NCI-H2081 treated with DMSO at 0.1 percent for 48 hours (cell line): Measurements from ENCODE around the gene MSGN1.
A peak's percentile ranks its signal among the peaks of the same experiment; 100 is the strongest.

Experiments
- DNase-seq: peaks from one replicate; lab custom pipeline; 2025; lab: John Stamatoyannopoulos, UW

MSGN1 gene

GRCh38 chr2:17816396-17817245 is at the start of gene MSGN1:
TSS of gene MSGN1 (plus strand) at chr2:17816460. CDS start at chr2:17816519, 59 bp downstream.
- DNase-seq: no peak

- no peak for DNase-seq
Observed at GRCh38 chr2:17768894-17769293, 47.4 kb upstream of the MSGN1 start.

GRCh38 chr2:17771956-17772355 is 44.3 kb upstream of the MSGN1 start:
- DNase-seq: no peak

DNA sequence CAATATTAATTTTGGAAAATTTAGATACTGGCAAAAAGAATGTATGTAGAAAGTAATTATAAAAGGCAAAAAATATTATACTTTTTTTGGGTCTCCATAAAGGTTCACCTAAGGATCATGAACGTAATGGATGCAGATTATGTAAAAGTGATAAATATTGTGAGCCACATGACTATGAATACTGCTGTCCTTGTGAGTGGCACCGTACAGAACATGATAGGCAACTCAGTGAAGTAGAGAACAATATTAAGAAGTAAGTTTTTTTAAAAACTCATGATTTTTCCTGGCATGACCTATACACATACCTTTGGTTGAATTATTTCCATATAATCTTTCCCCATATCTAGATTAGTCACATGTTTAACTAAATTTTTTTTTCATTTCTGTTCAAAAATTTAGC is 43.7 kb upstream of the MSGN1 start:
- no peak for DNase-seq

GRCh38 chr2:17780546-17780945 is 35.7 kb upstream of the MSGN1 start:
- DNase-seq: no peak

GRCh38 chr2:17781482-17781881 is 34.8 kb upstream of the MSGN1 start:
- no peak for DNase-seq

- DNase-seq: no peak
Observed at GRCh38 chr2:17786727-17787126, 29.5 kb upstream of the MSGN1 start.

- DNase-seq: no peak
Observed at GRCh38 chr2:17788773-17789172, 27.5 kb upstream of the MSGN1 start.

DNA sequence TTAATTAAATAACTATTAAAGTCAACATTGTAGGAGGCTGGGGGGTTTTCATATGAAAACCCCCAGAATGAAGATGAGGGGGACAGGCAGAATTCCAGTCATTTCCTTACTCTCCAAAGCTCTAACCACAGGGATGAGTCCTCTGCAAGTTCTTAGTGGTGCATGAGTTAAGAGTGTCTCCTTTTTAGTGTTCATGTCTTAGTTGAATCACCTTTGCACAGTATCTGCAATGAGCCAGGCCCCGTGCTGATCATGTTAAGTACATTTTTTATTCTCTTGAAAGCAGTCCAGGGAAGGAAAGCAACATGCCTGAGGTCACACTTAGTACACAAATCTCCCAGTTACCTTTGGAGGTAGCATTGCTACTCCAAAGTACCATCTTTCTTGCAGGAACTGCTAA is 25.7 kb upstream of the MSGN1 start:
- no peak for DNase-seq

GRCh38 chr2:17791121-17791816 is 25.0 kb upstream of the MSGN1 start:
- DNase-seq: no peak

DNA sequence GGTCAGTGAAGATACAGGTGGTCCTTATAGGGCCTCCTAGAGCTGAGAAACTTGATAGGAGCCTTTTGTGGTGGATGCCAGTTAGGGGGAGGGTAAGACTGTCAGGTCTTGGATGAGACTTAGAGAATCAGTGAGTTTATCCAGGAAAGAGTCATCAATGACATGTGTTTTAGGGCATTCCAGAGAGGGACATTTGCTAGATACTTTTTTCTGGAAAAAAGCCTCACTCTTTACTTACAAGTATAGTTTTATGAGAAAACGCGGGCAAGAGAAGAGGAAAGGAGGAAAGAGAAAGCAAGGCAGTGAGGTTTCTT is 24.5 kb upstream of the MSGN1 start:
- DNase-seq: no peak

DNA sequence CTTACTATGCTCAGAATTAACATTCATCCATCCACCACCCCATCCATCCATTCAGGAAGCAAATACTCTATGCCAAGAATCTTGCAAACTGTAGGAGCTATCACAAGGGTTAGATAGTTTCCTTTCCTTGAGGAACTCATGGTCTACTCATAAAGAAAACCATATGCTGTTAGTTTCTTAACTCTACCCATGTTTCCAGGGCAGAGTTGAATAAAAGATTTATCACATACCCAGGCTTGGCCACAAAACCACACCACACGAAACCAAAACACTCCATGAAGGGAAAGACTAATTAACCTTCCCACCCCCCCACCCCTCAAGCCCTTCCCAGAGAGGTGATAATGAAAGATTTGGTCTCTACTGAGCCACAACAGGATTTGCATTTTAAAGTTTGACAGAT is 23.7 kb upstream of the MSGN1 start:
- DNase-seq: no peak

- DNase-seq: no peak
Observed at GRCh38 chr2:17793296-17793695, 23.0 kb upstream of the MSGN1 start.

- DNase-seq: no peak
Observed at GRCh38 chr2:17793803-17794354, 22.4 kb upstream of the MSGN1 start.

DNA sequence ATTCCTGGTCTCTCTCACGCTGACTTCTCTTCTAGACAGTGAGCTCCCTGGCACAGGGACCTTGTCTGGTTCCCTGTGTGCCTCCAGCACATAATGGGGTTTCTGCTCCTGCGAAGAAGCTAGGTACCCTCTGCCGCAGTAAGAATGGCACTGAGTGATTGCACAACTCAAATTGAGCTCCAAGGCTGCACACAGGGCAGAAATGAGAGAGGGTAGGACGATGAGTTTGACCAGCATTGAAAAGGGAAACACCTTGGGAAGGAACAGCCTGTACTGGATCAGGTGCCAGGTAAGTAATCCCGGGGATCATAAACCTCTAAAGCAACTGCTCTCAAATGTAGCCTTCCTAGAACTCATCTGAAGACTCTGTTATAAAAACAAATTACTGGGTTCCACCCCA is 21.0 kb upstream of the MSGN1 start:
- no peak for DNase-seq

DNA sequence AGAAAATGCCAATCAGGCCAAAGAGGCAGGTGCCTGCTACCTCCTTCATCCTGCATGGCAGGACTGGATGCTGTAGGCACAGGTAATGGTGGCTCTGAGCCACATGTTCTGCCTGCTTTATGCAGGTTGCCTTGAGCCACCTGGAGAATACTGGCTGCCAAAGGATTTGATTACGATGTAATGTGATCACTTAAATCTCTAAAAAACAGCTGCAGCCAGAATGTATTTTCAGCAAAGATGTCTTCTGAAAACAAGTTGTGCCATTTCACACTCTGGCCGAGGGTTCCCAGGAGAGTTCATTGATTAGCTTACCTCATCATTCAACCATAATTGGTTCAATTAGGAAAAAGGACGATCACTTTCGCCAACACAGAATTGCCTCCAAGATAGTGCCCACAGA is 17.9 kb upstream of the MSGN1 start:
- no peak for DNase-seq

DNA sequence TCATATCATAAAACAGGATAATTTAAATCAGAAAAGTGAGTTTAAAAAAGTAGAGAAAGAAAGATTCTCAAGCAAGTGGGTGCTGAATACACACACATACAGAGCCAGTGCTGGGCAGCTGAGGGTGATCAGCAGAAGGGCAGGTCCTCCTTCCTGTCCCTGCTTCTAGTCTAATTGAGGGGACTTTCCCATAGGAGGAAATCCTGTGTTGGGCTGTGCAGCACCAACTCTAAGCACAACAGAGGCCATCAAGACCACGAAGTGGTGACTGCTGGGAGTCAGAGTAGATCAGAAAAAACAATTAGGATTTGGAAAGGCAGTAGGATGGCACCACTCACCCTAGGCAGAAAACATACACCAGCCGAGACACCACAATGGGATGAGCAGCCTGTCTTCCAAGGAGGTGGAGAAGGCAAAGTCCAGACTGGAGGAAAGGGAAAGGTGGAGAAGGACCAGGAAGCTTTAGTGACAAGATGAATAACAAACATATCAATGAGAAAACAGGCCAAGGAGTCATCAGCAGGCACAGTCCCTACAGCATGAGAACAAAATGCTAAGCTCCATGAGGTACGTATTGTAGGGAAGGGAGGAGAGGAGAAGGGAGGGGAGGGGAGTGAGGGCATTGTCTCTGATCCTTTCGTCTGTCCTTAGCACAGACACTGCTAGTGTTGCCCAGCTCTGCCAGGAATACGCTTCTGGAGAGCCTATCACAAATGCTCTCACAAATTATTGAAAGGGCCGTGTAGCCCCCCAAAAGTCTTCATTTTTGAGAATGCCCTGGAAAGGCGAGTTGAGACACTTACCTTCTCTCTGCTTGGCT is 16.7 kb upstream of the MSGN1 start:
- DNase-seq: no peak

GRCh38 chr2:17800219-17800618 is 16.0 kb upstream of the MSGN1 start:
- peak; percentile 29 for DNase-seq

DNA sequence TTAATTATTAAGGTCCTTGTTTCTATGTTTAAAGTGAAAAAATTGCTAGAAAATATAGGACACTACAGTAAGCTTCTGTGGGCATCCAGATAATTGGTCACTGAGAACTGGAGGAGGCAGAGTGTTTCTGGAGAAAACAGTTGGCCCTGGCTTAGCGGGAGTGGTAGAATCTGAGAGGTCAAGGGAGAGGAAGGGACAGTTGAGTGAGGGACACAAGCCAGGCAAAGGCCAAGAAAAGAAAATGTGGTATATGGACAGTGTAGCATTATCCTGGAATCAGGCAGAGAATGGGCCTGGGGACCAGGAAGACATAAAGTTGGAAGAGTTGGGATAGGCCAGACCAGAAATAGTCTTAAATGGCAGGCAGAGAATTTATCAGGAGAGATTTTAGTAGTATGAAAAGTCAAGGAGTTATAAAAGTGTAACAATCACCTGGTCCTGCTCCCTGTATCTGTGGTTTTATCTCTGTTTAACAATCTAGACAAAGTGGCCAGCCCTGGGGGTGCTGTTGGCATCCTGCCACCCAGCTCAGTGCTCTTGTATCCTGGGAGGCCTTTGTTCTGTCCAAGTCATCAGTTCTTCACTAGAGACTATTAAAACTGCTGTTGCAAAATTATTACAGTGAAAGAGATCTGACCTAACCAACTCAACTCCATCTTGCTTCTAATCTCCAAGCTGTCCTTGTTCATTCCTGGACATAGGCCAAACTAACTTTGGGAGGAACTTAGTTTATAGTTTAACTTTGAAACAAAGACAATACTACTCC is 15.4 kb upstream of the MSGN1 start:
- no peak for DNase-seq

DNA sequence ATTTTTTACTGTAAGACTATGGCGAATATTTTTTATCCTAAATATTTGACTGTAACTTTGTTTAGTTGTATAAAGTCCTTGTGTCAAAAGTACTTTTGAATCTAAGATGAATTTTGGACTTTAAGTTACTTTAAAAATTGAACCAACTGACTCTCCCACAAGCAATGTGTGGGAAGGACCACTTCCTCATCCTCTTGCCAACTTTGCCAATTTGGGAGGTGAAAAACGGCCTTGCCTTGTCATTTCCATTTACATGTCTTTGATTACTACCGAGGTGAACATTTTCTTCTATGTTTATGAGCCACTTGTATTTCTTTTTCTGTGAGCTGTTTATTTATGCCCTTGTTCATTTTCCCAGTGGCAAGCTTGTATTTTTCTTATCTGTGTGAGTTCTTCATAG is 12.8 kb upstream of the MSGN1 start:
- no peak for DNase-seq

DNA sequence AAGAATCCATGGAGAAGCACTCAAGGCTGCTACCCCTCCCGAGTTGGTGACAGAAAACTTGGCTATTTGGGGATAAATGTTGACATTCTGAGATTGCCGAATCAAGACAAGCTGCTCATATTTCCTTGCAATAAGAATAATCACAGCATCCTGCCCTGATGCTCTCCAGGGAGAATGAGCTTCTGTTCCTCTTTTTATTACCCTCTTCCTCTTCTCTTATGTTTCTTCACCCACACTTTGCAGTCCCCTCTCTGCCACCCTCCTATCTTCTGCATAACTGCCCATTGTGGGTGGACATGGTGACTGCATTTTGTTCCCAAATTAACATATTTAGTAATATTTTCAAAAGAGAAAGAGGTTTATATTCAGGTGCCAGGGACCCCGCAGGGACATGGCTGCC is 11.9 kb upstream of the MSGN1 start:
- DNase-seq: no peak

- DNase-seq: no peak
Observed at GRCh38 chr2:17805166-17805565, 11.1 kb upstream of the MSGN1 start.
